IMR-90 (cell line): Measurements from ENCODE around the gene DNAJC11. TPM values are rescaled to one million over a fixed set of nuclear protein-coding genes. Genes with fewer than 3 reads are reported as not detected.

ENCODE experiments used
- ATAC-seq: fragments of 200-7000 bp; cut with Tn5 transposase; 2 replicates; pipeline ENCODE4 v1.9.1; 2020; ENCODE audit warnings: low read depth, mild to moderate bottlenecking, moderate library complexity
- BruUV-seq: library from RNA; stranded (reverse); fragments of 400-500 nt; replicated peaks from 2 replicates; lab custom pipeline; 2021; lab: Mats Ljungman, UMichigan
- CTCF ChIA-PET: fragments of 300-600 bp; formaldehyde crosslinking; extraction: SDS; loops from one replicate; lab custom pipeline; 2021; ENCODE audit warnings: antibody characterized with exemption; lab: Yijun Ruan, JAX
- POLR2A ChIA-PET: fragments of 300-600 bp; sonication (Branson Sonifier 250); formaldehyde crosslinking; loops from one replicate; lab custom pipeline; 2022; ENCODE audit warnings: antibody characterized with exemption; ENCODE audit not compliant: unreplicated experiment; lab: Charles Lee
- DNase-seq: peaks from one replicate; pipeline ENCODE4 v3.0.0; 2013
- H2AFZ ChIP-seq: replicated peaks from 2 replicates; pipeline ENCODE3; 2013; ENCODE audit warnings: low read length, mild to moderate bottlenecking; ENCODE audit not compliant: poor library complexity
- H2AK5ac ChIP-seq: 2 replicates; pipeline ENCODE4 v1.6.1; 2013; ENCODE audit warnings: low read depth, low read length, inconsistent platforms
- H2AK9ac ChIP-seq: replicated peaks from 2 replicates; pipeline ENCODE3; 2013; ENCODE audit warnings: mild to moderate bottlenecking, low read depth, low read length, moderate library complexity; ENCODE audit not compliant: poor library complexity
- H2BK120ac ChIP-seq: 2 replicates; pipeline ENCODE4 v1.6.1; 2013; ENCODE audit warnings: low read depth, low read length, inconsistent platforms
- H2BK15ac ChIP-seq: 3 replicates; pipeline ENCODE4 v1.6.1; 2013; ENCODE audit warnings: low read depth, low read length, inconsistent platforms
- H2BK20ac ChIP-seq: 2 replicates; pipeline ENCODE4 v1.6.1; 2013; ENCODE audit warnings: low read depth, mild to moderate bottlenecking, inconsistent platforms, low read length, moderate library complexity
- H2BK5ac ChIP-seq: 2 replicates; pipeline ENCODE4 v1.6.1; 2013; ENCODE audit warnings: mild to moderate bottlenecking, low read depth, low read length, inconsistent platforms; ENCODE audit not compliant: poor library complexity, severe bottlenecking
- H3K14ac ChIP-seq: replicated peaks from 2 replicates; pipeline ENCODE4 v1.6.1; 2013; ENCODE audit warnings: low read depth, low read length, inconsistent platforms
- H3K18ac ChIP-seq: 2 replicates; pipeline ENCODE4 v1.6.1; 2013; ENCODE audit warnings: low read depth, low read length, control low read depth
- H3K23ac ChIP-seq: 2 replicates; pipeline ENCODE4 v1.6.1; 2013; ENCODE audit warnings: low read depth, low read length, inconsistent platforms
- H3K27ac ChIP-seq: 2 replicates; pipeline ENCODE4 v1.5.1; 2013; ENCODE audit warnings: mild to moderate bottlenecking, control low read depth, low read length; ENCODE audit not compliant: insufficient read depth
- H3K27me3 ChIP-seq: 2 replicates; pipeline ENCODE4 v1.6.1; 2013; ENCODE audit warnings: low read length; ENCODE audit not compliant: control insufficient read depth, insufficient read depth
- H3K36me3 ChIP-seq: 2 replicates; pipeline ENCODE4 v1.6.1; 2013; ENCODE audit warnings: low read length, mixed read lengths; ENCODE audit not compliant: control insufficient read depth, insufficient read depth
- H3K4ac ChIP-seq: 2 replicates; pipeline ENCODE4 v1.6.1; 2013; ENCODE audit warnings: low read depth, low read length, inconsistent platforms
- H3K4me1 ChIP-seq: 2 replicates; pipeline ENCODE4 v1.6.1; 2013; ENCODE audit warnings: low read length, mixed read lengths; ENCODE audit not compliant: control insufficient read depth, insufficient read depth
- H3K4me2 ChIP-seq: 2 replicates; pipeline ENCODE4 v1.6.1; 2013; ENCODE audit warnings: low read depth, mild to moderate bottlenecking, control low read depth, low read length, moderate library complexity
- H3K4me3 ChIP-seq: 2 replicates; pipeline ENCODE4 v1.5.1; 2013; ENCODE audit warnings: low read depth, mild to moderate bottlenecking, control low read depth, low read length, moderate library complexity; ENCODE audit not compliant: insufficient read depth
- H3K56ac ChIP-seq: 2 replicates; pipeline ENCODE4 v1.6.1; 2013; ENCODE audit warnings: low read length, inconsistent platforms; ENCODE audit not compliant: insufficient read depth; ENCODE audit errors: extremely low read depth
- H3K79me1 ChIP-seq, 2 experiments: 2 replicates each; pipeline ENCODE4 v1.6.1; 2013; ENCODE audit warnings: low read length in 2 of 2, inconsistent platforms in 1 of 2, low read depth in 1 of 2
- H3K9ac ChIP-seq: 2 replicates; pipeline ENCODE4 v1.6.1; 2013; ENCODE audit warnings: low read depth, low read length, control low read depth
- H3K9me1 ChIP-seq: 2 replicates; pipeline ENCODE4 v1.6.1; 2013; ENCODE audit warnings: low read length, inconsistent platforms; ENCODE audit not compliant: insufficient read depth
- H3K9me3 ChIP-seq: 2 replicates; pipeline ENCODE4 v1.6.1; 2013; ENCODE audit warnings: low read length; ENCODE audit not compliant: control insufficient read depth, insufficient read depth
- H4K20me1 ChIP-seq: 2 replicates; pipeline ENCODE4 v1.6.1; 2013; ENCODE audit warnings: low read length, inconsistent platforms; ENCODE audit not compliant: insufficient read depth
- H4K5ac ChIP-seq: 2 replicates; pipeline ENCODE4 v1.6.1; 2013; ENCODE audit warnings: mild to moderate bottlenecking, low read depth, low read length, control low read depth
- H4K8ac ChIP-seq, 2 experiments: 2 replicates each; pipeline ENCODE4 v1.6.1; 2013; ENCODE audit warnings: low read depth in 2 of 2, low read length in 2 of 2, control low read depth in 1 of 2, inconsistent platforms in 1 of 2
- H4K91ac ChIP-seq: 2 replicates; pipeline ENCODE4 v1.6.1; 2013; ENCODE audit warnings: low read depth, low read length, inconsistent platforms; ENCODE audit not compliant: insufficient read depth
- BHLHE40 ChIP-seq: fragments of 150-350 bp; IDR thresholded peaks from 2 replicates; pipeline ENCODE4 v1.6.1; 2016; ENCODE audit warnings: mild to moderate bottlenecking, low read depth, low read length
- CEBPB ChIP-seq: IDR thresholded peaks from 2 replicates; pipeline ENCODE4 v1.6.1; 2012; ENCODE audit warnings: low read depth, low read length, improper control_type of control experiment
- FOS ChIP-seq: fragments of 150-350 bp; IDR thresholded peaks from 2 replicates; pipeline ENCODE4 v1.6.1; 2016; ENCODE audit warnings: low read depth, low read length
- MAFK ChIP-seq: IDR thresholded peaks from 2 replicates; pipeline ENCODE4 v1.6.1; 2012; ENCODE audit warnings: low read depth, low read length, improper control_type of control experiment
- MAZ ChIP-seq: IDR thresholded peaks from 2 replicates; pipeline ENCODE4 v1.6.1; 2012; ENCODE audit warnings: low read depth, mild to moderate bottlenecking, low read length, improper control_type of control experiment, moderate library complexity, borderline replicate concordance
- MXI1 ChIP-seq: IDR thresholded peaks from 2 replicates; pipeline ENCODE4 v1.6.1; 2012; ENCODE audit warnings: low read depth, mild to moderate bottlenecking, low read length, moderate library complexity, borderline replicate concordance
- NFE2L2 ChIP-seq: fragments of 150-350 bp; IDR thresholded peaks from 2 replicates; pipeline ENCODE4 v1.6.1; 2016; ENCODE audit warnings: low read depth, mild to moderate bottlenecking, low read length
- POLR2A ChIP-seq: IDR thresholded peaks from 2 replicates; pipeline ENCODE4 v1.6.1; 2012; ENCODE audit warnings: mild to moderate bottlenecking, low read depth, low read length
- RAD21 ChIP-seq: IDR thresholded peaks from 2 replicates; pipeline ENCODE4 v1.6.1; 2012; ENCODE audit warnings: low read length, improper control_type of control experiment
- SMC3 ChIP-seq: fragments of 150-350 bp; IDR thresholded peaks from 2 replicates; pipeline ENCODE4 v1.6.1; 2016; ENCODE audit warnings: low read depth, mild to moderate bottlenecking, antibody characterized with exemption, low read length, moderate library complexity
- WGBS, 2 experiments: methylation state at CpG; one replicate each; pipeline versions ENCODE4 v1.1.5 to v1.1.7; 2013; ENCODE audit warnings: missing lambda C conversion rate in 2 of 2; ENCODE audit not compliant: insufficient read length in 1 of 2; ENCODE audit errors: extremely low coverage in 2 of 2; 5-methylcytosine and 5-hydroxymethylcytosine counted together
- dilution Hi-C: fragments of 300-500 bp; cut with HindIII; formaldehyde crosslinking; loops from one replicate; pipeline ENCODE4 v1.14.3; 2018; ENCODE audit warnings: low sequenced_read_pairs; ENCODE audit not compliant: unreplicated experiment
- in situ Hi-C: fragments of 300-500 bp; cut with MboI; formaldehyde crosslinking; loops from 3 replicates; pipeline ENCODE4 v1.14.3; 2019; ENCODE audit warnings: low sequenced_read_pairs, inconsistent platforms, mixed read lengths
- intact Hi-C: fragments of 100-400 bp; cut with micrococcal nuclease; formaldehyde crosslinking; loops from 2 replicates; pipeline ENCODE4 v1.10.0; 2022
- polyA plus RNA-seq, 3 experiments: library from polyadenylated mRNA; depleted of rRNA; stranded (reverse); fragments of >200 nt; gene quantifications; 2 replicates each; pipeline ENCODE4 v1.2.3, GENCODE V29; 2012; ENCODE audit warnings: low replicate concordance in 1 of 3
- total RNA-seq: library from RNA; depleted of rRNA; stranded (reverse); fragments of >200 nt; gene quantifications from 2 replicates; pipeline ENCODE4 v1.2.3, GENCODE V29; 2012
- TF ChIP-seq, protein P1 (sequence below): fragments of 150-350 bp; IDR thresholded peaks from 2 replicates; pipeline ENCODE4 v1.6.1; 2017; ENCODE audit warnings: mild to moderate bottlenecking, antibody characterized with exemption, low read length, low read depth
- TF ChIP-seq, protein P2 (sequence below): fragments of 150-350 bp; IDR thresholded peaks from 2 replicates; pipeline ENCODE4 v1.6.1; 2016; ENCODE audit warnings: low read depth, mild to moderate bottlenecking, low read length, moderate library complexity, borderline replicate concordance

DNAJC11 gene
- total and polyA plus RNA-seq, 2 of the 4 experiments (the other 2 are of a cell fraction) = 38.7 to 48.5 TPM

DNA sequence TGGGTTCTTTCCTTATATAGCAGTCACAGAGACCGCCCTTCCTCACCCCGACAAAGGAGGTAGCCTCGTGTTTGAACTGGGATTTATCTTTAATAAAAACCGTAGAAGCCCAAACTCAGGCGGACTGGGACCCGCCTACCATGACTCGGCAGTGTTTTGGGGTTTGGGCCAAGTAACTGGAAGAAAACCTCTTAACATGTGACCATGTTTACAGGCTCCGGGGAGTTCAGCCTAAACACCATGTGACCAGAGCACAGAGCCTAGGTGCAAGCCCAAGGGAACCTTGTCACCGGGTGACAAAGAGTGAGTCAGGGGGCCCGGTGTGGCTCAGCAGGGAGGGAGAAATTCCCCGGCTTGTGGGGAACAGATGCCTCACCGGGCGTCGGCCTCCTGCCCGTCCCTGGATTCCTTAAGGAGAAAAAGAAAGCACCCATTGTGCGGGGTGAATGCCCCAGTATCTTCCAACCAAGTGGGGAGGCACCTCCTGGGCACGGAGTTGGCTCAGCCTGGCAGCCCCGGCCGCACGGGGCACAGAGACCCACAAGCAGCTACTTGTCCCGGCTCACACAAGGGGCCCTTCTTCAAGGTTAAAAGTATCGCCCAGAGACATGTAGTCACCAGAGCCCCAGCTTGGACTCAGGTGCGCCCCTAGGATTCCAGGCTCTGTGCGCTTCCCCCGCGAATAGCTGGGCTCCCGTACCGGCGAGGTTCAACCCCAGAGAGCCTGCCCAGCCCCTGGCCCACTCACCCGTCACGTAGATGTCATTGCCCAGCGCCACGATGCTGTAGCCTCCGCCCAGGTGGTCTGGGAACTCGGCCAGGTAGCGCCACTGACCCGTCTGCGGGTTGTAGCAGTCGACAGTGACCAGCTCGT is 100.3 kb downstream of the DNAJC11 start:
- H3K14ac ChIP-seq = peak overlapping the region; percentile 96
- H2BK5ac ChIP-seq = peak overlapping the region; percentile 60
- H2AK9ac ChIP-seq = peak overlapping the region; percentile 100
- peak overlapping the region; percentile 68 for H3K4me2 ChIP-seq
- DNase-seq (peak; percentile 97), ATAC-seq (peak; percentile 9)
- H3K9me1 ChIP-seq = peaks cover 13% of the 10 kb centered on the region
- H3K4me1 ChIP-seq = peaks cover 14% of the 10 kb centered on the region
- TF ChIP-seq, protein P1, sequence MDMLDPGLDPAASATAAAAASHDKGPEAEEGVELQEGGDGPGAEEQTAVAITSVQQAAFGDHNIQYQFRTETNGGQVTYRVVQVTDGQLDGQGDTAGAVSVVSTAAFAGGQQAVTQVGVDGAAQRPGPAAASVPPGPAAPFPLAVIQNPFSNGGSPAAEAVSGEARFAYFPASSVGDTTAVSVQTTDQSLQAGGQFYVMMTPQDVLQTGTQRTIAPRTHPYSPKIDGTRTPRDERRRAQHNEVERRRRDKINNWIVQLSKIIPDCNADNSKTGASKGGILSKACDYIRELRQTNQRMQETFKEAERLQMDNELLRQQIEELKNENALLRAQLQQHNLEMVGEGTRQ = peak; percentile 96
- TF ChIP-seq NFE2L2 (peak; percentile 97), MAFK (peak; percentile 62; the same call in 1 of the 2 replicates), MXI1 (peak; percentile 89), SMC3 (no peak), MAZ (peak; percentile 58; the same call in 1 of the 2 replicates), CEBPB (no peak), FOS (peak; percentile 71), POLR2A (peak; percentile 87), BHLHE40 (peak; percentile 46), RAD21 (no peak)
- TF ChIP-seq, protein P2, sequence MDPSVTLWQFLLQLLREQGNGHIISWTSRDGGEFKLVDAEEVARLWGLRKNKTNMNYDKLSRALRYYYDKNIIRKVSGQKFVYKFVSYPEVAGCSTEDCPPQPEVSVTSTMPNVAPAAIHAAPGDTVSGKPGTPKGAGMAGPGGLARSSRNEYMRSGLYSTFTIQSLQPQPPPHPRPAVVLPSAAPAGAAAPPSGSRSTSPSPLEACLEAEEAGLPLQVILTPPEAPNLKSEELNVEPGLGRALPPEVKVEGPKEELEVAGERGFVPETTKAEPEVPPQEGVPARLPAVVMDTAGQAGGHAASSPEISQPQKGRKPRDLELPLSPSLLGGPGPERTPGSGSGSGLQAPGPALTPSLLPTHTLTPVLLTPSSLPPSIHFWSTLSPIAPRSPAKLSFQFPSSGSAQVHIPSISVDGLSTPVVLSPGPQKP = no peak
- in situ Hi-C loops (no loop called here), dilution Hi-C loops (no loop called here), intact Hi-C loops (loop anchor here (2.0 kb wide), 1 partner anchor 46 kb away; no protein-coding TSS in a partner anchor)
- CTCF ChIA-PET = no interaction called here
- peak overlapping the region; percentile 88 for H3K4me3 ChIP-seq
- H3K27ac ChIP-seq = peak overlapping the region; percentile 58
- peaks cover 24% of the 10 kb centered on the region for H3K36me3 ChIP-seq
- WGBS, 2 experiments = 1% methylated on average over 17 of the region's 40 CpGs; no CpG with 5 or more reads in 1 of the 2 experiments
- peak overlapping the region; percentile 34; the same call in 2 of the 3 replicates for H2BK15ac ChIP-seq
- POLR2A ChIA-PET = no interaction called here
- H4K8ac ChIP-seq = peak overlapping the region; percentile 52 to 54; a peak in 3 of 4 replicates
- H3K56ac ChIP-seq = peak overlapping the region; percentile 59
- H4K91ac ChIP-seq = peak overlapping the region; percentile 69
- peak overlapping the region; percentile 83 for H2AFZ ChIP-seq
- peak overlapping the region; percentile 79 for H3K4ac ChIP-seq
- peak overlapping the region; percentile 58 for H3K9ac ChIP-seq
- peak overlapping the region; percentile 25 for H3K18ac ChIP-seq
- H4K20me1 ChIP-seq = peaks cover 57% of the 10 kb centered on the region
- no TSS peak for BruUV-seq
- peak overlapping the region; percentile 91 for H2AK5ac ChIP-seq
- peak overlapping the region; percentile 98 for H3K23ac ChIP-seq
- no peaks in the 10 kb centered on the region for H3K27me3 ChIP-seq
- H3K9me3 ChIP-seq = no peaks in the 10 kb centered on the region
- peak overlapping the region; percentile 59 for H2BK120ac ChIP-seq
- peaks cover 5 to 58% of the 10 kb centered on the region in 2 experiments; a peak in 3 of 4 replicates for H3K79me1 ChIP-seq
- H2BK20ac ChIP-seq = peak overlapping the region; percentile 21; the same call in 1 of the 2 replicates
- peak overlapping the region; percentile 33 for H4K5ac ChIP-seq
